ENCODE results near the gene C11orf42.

The C11orf42 gene

GRCh38 chr11:6203327-6203726, 2.0 kb upstream of the C11orf42 start:
- no peak for DNase-seq (ENCODE audit: low read depth)
- TF ChIP-seq CTCF (IDR thresholded peaks at IDR 0.05; ENCODE audit: low read length, missing control alignments): no peak
- no peak overlapping the region for H3K4me3 ChIP-seq (replicated peaks; ENCODE audit: low read depth, low read length)

GRCh38 chr11:6204706-6205105, 651 bp upstream of the C11orf42 start:
- TF ChIP-seq CTCF (IDR thresholded peaks at IDR 0.05; ENCODE audit: low read length, missing control alignments): no peak
- no peak overlapping the region for H3K4me3 ChIP-seq (replicated peaks; ENCODE audit: low read depth, low read length)
- DNase-seq (ENCODE audit: low read depth): peak; percentile 27

DNA sequence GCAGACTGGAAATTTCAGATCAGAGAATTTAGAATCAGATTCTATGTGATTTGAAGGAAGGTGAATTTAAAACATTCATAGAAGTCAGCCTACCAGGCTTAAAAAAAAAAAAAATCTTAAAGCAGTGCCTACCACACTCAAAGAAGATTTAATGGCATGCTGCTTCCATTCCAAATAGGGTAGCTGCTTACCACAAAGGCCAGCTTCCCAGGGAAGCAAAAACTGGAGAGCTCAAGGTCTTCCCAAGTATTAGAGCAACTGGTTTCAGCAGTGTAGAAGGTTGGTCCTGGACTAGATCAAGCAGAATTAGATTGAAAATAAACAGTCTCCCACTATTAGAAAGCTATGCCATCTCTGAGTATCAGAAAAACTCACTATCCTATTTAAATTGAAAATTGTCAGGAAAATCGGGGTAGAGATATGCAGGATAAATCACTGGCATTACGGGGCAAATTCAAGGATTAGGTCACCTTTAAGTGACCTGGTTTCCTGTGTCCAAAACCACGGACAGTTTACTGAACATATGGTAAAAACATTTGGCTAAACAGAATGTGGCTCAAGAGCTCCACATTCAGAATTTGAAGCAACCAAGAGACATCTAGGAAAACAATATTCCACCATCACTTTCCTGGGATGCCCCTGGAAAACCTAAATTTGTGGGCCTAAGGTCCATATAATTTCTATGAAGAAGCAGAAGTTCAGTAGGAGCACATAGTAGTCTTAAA, 1.3 kb downstream of the C11orf42 start:
- no peak for TF ChIP-seq CTCF (IDR thresholded peaks at IDR 0.05; ENCODE audit: low read length, missing control alignments)
- no peak overlapping the region for H3K4me3 ChIP-seq (replicated peaks; ENCODE audit: low read depth, low read length)
- DNase-seq (ENCODE audit: low read depth): no peak

DNA sequence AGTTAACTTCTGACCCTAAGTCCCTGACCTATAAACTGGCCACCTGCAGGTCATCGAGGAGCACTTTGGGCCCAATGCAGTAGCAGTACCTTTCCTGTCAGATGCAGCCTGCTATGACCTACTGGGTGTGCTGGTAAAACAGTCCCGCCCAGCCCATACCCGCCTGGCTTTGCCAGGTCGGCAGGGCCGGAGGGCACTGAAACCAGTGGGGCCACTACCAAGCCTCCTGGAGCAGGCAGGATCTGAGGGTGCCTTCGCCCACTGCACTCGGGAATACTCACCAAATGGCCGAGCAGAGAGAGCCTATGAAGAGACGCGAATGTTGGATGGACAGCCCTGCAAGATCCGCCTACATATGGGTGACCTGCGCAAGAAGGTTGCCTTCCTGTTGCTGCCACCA, 4.4 kb downstream of the C11orf42 start:
- DNase-seq (ENCODE audit: low read depth): no peak
- TF ChIP-seq CTCF (IDR thresholded peaks at IDR 0.05; ENCODE audit: low read length, missing control alignments): no peak
- H3K4me3 ChIP-seq (replicated peaks; ENCODE audit: low read depth, low read length): no peak overlapping the region

- TF ChIP-seq CTCF (IDR thresholded peaks at IDR 0.05; ENCODE audit: low read length, missing control alignments): no peak
- no peak overlapping the region for H3K4me3 ChIP-seq (replicated peaks; ENCODE audit: low read depth, low read length)
- DNase-seq (ENCODE audit: low read depth): no peak
These were observed 5.1 kb downstream of the C11orf42 start for GRCh38 chr11:6210274-6210955.

GRCh38 chr11:6214530-6214929, 9.2 kb downstream of the C11orf42 start:
- TF ChIP-seq CTCF (IDR thresholded peaks at IDR 0.05; ENCODE audit: low read length, missing control alignments): no peak
- no peak overlapping the region for H3K4me3 ChIP-seq (replicated peaks; ENCODE audit: low read depth, low read length)
- no peak for DNase-seq (ENCODE audit: low read depth)
